HuH-7.5 (cell line): ENCODE results near the gene LMO1.

ENCODE experiments used
- DNase-seq: peaks from one replicate; pipeline ENCODE4 v3.0.0; 2011; ENCODE audit warnings: low spot score

The LMO1 gene

GRCh38 chr11:8288166-8288772 lies 24.6 kb upstream of the LMO1 start:
- no peak for DNase-seq

DNA sequence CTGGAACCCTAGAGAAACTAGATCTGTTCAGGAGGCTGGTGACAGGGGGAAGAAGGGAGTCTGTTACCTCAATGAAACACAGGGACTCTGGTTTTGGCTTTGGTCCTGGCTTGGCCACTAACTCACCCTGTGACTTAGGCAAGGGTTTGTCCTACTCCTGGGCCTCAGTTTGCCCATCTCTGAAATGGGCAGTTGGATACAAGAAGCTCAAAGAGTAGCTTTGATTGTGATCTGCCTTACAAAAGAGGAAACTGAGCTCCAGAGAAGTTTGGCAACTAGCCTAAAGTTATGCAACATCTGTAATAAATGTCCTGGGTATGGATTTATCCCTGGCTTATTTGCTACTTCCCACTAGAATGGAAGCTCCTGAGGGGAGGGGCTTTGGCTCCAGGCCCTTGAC lies 24.0 kb upstream of the LMO1 start:
- no peak for DNase-seq

GRCh38 chr11:8287297-8287696 lies 23.6 kb upstream of the LMO1 start:
- no peak for DNase-seq

DNA sequence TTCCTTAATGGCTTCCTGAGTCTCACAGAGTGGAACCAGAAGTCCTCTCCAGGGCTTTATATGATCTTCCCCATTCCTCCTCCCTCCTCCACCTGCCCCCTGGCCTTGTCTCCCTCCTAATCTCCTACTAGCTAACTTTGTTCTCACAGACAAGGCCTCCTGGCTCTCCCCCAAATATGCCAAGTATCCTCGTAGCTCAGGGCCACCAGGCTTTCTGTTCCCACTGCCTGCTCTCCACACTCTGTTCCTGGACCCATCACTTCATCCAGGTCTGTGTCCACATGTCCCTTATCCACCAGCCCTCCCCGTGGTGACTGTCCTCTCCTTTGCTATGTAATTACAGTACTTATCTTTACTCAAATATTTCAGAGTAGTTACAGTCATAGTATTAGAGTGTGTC lies 23.2 kb upstream of the LMO1 start:
- no peak for DNase-seq

DNA sequence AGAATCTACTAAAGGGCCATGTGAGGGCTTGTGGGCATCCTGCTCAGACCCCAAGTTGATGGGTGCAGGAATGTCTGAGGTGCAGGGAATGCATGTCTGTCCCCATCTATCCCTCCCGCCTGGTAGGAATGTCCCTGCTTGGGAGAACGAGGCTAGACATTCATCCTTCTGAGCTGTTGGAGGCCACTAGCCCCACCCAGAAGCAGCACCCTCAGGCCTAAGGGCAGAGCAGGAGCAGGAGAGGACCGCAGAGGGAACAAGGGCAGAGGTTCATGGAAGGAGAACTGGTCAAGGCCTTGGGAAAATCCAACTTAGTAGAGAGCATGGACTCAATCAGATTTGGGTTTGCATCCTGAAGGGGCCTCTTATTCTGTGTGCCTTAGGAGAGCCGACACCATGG lies 22.1 kb upstream of the LMO1 start:
- DNase-seq, result no peak

GRCh38 chr11:8285228-8285627 lies 21.6 kb upstream of the LMO1 start:
- DNase-seq, result no peak

DNA sequence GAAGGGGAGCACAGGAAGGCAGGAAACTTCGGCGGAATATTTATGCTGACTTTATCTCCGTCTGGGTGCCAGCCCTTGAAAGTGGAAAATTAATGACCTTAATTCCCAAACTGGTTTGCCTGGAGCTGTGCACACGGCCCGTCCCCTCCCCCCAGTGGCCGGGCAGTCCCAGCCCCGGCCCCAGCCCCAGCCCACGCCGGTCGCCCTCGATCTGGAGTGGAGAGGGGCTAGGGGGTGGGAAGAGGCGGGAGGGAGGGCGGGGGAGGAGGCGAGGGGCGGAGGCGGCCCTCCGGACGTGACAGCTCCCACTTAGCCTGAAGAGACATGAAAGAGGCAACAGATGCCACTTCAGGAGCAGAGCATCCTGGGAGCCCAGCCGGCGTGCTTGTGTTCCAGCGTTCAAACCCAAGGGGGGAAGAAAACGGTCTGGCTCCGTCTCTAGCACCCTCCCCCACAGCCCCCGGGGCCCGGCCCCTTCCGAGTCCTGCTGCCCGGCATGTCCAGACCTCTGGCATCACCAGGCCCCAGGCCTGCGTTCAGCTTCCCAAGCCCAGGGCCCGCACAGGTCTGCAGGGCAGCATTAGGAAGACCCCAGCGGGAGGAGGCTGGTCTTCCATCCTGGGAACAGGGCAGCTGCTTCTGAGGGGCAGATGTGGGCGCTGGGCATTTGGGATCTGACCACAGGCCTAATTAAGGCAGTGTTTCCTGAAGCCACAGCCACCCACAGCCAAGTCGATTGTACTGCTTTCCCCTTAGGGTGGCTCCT lies 20.0 kb upstream of the LMO1 start:
- no peak for DNase-seq

DNA sequence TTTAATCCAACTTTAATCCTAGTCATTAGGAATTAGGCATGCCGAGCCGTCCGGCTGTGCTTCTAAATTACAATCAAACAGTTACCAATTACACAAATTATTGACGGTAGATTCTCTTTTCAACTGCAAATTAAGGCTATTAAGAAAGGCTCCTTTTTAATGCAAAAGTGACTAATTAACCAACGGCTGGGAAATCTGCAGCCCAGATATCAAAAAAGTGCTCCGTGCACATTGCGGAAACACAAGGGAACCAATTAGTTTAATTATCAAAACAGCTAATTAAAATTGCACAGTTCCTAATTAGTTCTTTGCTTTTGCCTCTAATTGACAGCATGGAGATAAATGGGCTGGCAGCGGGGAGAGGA lies 19.4 kb upstream of the LMO1 start:
- no peak for DNase-seq

- no peak for DNase-seq
These were observed 19.0 kb upstream of the LMO1 start for GRCh38 chr11:8282631-8283030.

DNA sequence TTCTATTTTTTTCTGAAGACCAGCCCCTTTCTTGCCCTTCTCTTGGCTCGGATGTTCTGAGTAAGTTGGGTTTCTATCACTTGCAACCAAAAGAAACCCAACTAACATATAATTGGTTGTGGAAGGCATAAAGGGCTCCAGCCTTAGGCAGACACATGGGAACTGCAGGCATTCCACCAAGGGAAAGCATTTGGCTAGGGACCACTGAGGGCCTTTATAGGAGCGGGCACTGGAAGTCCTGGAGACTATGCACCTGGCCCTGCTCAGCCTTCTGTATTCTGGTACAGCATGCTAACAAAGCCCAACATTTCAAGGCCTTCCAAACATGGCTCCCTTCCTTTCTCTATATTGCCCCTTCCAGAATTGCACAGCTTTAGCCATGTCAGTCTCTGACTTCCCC lies 17.6 kb upstream of the LMO1 start:
- DNase-seq, result no peak

DNA sequence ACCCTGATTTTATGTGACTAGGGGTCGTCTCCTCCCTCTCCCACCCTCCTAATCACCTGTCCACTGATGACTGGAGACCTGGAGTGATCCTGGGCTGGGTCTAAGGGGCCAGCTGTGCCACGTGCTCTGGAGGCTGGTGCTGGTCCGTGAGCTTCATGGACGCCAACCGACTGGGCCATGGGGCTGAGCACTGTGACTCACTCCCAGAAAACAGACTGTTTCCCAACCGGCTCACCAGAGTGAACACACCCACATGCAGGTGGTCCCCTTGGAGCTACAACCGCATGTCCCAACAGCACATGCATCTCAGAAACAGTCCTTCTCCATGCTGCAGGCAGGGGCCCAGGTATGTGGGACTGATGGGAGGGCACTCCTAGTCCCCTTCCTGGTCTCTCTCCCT lies 14.0 kb upstream of the LMO1 start:
- DNase-seq, result no peak

- DNase-seq, result no peak
These were observed 12.8 kb upstream of the LMO1 start for GRCh38 chr11:8276528-8276927.

GRCh38 chr11:8273287-8273686 lies 9.6 kb upstream of the LMO1 start:
- DNase-seq, result no peak

- no peak for DNase-seq
These were observed 7.6 kb upstream of the LMO1 start for GRCh38 chr11:8271106-8271886.

DNA sequence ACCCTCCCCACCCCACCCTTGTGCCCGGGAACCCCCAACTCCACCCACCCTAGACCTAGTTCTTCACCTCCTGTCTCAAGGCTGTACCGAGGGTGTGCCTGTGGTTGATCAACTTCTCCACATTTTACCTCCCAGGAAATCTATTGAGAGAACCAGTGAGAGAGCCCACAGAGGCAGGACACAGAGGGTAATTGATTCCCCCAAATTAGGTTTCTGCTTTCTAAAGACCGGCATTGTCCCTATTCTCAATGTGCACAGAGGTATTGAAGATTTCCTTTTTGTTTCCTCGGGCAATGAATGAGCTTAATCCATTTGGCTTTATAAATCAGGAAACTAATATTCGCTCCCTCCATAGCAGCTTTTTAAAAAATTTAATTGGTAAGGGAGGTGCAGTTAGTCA lies 6.0 kb upstream of the LMO1 start:
- no peak for DNase-seq

DNA sequence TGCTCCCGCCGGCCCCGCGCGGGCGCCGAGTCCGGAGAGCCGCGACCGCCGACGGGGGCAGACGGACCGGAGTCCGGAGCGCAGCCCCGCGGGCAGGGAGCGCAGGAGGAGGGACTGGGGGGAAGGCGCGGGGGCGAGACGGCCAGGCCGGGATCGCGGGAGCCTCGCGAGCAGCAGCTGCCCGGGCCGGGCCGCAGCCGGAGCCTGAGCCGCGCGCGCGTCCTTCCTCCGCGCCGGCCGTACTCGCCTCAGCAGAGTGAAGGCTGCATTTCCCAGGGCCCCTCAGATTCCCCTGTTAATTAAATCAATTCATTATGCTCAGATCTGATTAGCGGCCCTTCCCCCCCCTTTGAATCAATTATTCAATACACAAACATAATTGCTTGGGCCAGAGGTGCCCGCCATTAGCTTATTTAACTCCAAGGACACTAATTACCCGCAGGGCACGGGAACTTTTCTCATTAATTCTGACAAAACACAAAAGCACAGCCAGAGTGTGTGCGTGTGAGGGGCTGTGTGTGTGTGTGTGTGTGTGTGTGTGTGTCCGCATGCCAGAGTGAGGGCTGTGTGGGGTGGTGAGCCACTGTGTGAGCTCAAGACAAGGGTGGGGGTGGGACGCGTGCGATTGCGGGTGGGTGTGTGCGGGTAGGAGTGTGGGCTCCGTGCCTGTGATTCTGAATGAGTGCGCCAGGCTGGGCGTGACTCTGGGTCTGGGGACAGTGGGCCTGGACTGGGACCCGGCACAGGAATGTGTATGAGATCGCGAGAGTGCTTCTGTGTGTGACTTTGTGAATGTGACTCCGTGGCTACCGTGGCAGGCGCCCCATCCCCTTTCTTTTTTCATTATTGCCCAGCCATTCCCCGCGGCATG lies 5.1 kb upstream of the LMO1 start:
- no peak for DNase-seq

DNA sequence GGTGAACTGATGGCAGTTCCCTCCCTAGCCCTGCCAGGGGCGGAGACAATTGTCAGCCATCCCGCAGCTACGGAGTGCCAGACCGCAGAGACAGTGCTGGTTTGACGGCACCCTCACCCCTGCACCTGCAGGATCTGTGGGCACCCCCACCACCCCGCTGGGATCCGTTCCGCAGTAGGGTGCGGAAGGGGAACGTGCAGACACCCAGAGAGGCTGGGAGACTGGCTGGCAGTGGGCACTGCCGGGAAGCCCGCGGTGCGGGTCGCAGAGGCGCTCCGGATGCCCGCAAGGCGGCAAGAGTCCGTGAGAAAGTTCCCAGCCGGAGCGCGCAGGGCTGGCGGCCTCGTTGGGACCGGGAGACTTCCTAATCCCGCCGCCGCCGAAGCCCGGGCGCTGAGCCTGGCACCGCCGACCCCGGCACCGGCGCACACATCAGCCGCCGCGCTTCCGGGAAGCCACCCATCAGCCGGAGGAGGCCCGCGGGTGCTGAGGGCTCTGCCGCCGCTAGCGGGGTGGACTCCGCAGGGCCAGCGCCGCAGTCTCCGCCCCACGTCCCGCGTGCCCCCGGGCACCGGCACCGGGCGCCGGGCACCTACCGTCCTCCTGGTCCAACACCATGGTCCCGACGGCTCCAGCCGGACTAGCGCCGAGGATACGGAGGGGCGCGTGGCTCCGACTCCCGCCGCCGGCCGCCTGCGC lies 4.3 kb upstream of the LMO1 start:
- DNase-seq, result no peak

- no peak for DNase-seq
These were observed 3.6 kb upstream of the LMO1 start for GRCh38 chr11:8267280-8267679.

- no peak for DNase-seq
These were observed 2.9 kb upstream of the LMO1 start for GRCh38 chr11:8266246-8267241.

DNA sequence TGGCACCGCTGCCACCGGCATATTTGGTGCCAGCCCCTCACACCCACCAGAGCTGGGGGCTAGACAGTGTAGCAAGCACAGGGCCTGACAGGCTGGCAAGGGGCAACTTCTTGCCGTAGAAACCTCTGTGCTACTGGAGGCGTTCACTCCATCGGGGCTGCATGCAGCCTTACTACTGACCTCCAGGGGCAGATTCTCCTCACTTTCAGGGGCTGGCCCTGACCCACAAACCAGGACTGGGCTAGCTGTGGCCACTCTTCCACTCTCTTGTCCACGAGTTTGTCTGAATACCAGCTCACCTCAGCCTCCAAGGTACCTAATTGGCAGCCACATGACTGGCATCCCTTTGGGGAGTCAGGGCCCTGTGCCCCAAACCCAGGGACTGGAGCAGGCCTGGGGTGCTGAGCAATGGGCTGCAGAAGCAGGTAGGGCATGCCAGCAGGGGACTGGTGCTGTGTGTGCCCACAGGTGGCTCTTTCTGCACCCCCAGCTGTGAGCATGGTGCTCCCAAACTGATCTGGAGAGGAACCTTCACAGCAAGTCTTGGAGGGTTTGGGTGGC lies 2.1 kb upstream of the LMO1 start:
- DNase-seq, result no peak
